ENCODE data around the gene OR5M10.
A peak's percentile ranks its signal among the peaks of the same experiment; 100 is the strongest.
"Not testable (repeated sequence)": the region's sequence is repeated elsewhere in the genome, so short reads cannot be mapped to it uniquely, and the experiment has no call there.

Gene OR5M10

GRCh38 chr11:56577621-56578020, at the start of gene OR5M10:
OR5M10 (minus strand) TSS chr11:56577721; CDS start chr11:56577721, 0 bp downstream.
- no peaks in the 10 kb centered on the region for H3K9me3 ChIP-seq (ENCODE audit: low read depth, low read length)
- DNase-seq (ENCODE audit: low read depth, low spot score), result no peak
- no peak within 1 kb of the TSS for H3K27ac ChIP-seq
- TF ChIP-seq POLR2AphosphoS5 (IDR thresholded peaks at IDR 0.05; ENCODE audit: borderline replicate concordance, low read depth, low read length) (no peak), EZH2 (IDR thresholded peaks at IDR 0.05) (no peak), FOXP2 (optimal IDR thresholded peaks at IDR 0.05; ENCODE audit: control extremely low read depth, extremely low read length, insufficient read depth) (no peak)
- no peaks in the 10 kb centered on the region for H3K36me3 ChIP-seq (ENCODE audit: insufficient read depth, low read length)
- no peak within 1 kb of the TSS for H3K4me3 ChIP-seq
- H3K9ac ChIP-seq (ENCODE audit: insufficient read length), result no peak within 1 kb of the TSS

DNA sequence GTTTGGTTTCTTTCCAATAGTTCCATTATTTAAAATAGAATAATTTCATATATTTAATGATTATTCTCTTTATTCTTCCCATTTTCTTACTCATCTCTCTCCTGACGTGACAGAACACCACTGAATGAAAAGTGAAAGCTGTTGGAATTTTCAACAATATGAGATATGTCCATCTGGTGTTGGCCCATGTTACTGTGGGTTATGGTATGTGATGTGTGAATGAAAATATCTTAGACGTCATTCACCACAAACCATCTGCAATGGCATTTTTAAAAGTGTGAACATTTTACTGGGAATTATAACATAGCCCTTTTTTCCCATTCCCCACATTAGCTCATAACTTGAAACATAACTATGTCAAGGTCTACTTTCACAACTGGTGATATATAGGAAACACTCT, 48.4 kb upstream of the OR5M10 start:
- H3K9me3 ChIP-seq (ENCODE audit: low read depth, low read length), result no peaks in the 10 kb centered on the region
- H3K9ac ChIP-seq (ENCODE audit: insufficient read length), result no peak overlapping the region
- H3K36me3 ChIP-seq (ENCODE audit: insufficient read depth, low read length), result no peaks in the 10 kb centered on the region
- TF ChIP-seq FOXP2 (optimal IDR thresholded peaks at IDR 0.05; ENCODE audit: control extremely low read depth, extremely low read length, insufficient read depth) (no peak), EZH2 (IDR thresholded peaks at IDR 0.05) (no peak), POLR2AphosphoS5 (IDR thresholded peaks at IDR 0.05; ENCODE audit: borderline replicate concordance, low read depth, low read length) (no peak)
- DNase-seq (ENCODE audit: low read depth, low spot score), result no peak
- H3K27ac ChIP-seq, result no peak overlapping the region
- H3K4me3 ChIP-seq, result no peak overlapping the region

DNA sequence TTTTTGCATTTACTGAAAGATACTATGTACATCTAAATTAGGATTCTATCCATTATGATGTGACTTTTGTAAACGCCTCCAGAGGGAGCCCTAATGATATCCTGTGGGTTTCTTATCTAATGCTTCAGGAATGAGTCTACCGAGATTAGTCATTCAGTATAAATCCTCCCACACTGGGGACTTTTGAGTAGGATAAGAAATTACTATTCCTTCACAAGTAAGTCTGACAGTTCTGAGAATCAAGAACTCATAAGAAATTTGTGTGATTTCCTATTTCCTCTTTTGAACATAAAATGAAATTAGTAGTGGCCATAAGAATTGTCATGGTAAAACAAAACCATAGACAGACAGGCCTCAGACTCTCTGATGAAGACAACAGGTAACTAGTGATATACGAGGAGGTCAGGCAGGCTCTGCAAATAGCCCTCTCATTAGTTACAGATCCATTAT, 47.2 kb upstream of the OR5M10 start:
- no peak for TF ChIP-seq FOXP2 (optimal IDR thresholded peaks at IDR 0.05; ENCODE audit: control extremely low read depth, extremely low read length, insufficient read depth)
- Histone ChIP-seq H3K4me3 (no peak overlapping the region), H3K27ac (no peak overlapping the region), H3K9me3 (ENCODE audit: low read depth, low read length) (no peaks in the 10 kb centered on the region), H3K9ac (ENCODE audit: insufficient read length) (no peak overlapping the region), H3K36me3 (ENCODE audit: insufficient read depth, low read length) (no peaks in the 10 kb centered on the region)
- peak; percentile 3 for DNase-seq (ENCODE audit: low read depth, low spot score)

- H3K4me3 ChIP-seq, result no peak overlapping the region
- H3K27ac ChIP-seq, result no peak overlapping the region
- H3K36me3 ChIP-seq (ENCODE audit: insufficient read depth, low read length), result no peaks in the 10 kb centered on the region
- no peak overlapping the region for H3K9ac ChIP-seq (ENCODE audit: insufficient read length)
- TF ChIP-seq EZH2 (IDR thresholded peaks at IDR 0.05) (no peak), FOXP2 (optimal IDR thresholded peaks at IDR 0.05; ENCODE audit: control extremely low read depth, extremely low read length, insufficient read depth) (no peak)
- no peak for DNase-seq (ENCODE audit: low read depth, low spot score)
- H3K9me3 ChIP-seq (ENCODE audit: low read depth, low read length), result no peaks in the 10 kb centered on the region
These were observed 33.7 kb upstream of the OR5M10 start for GRCh38 chr11:56611174-56611573.

- not testable (repeated sequence) for H3K9ac ChIP-seq (ENCODE audit: insufficient read length); DNase-seq (ENCODE audit: low read depth, low spot score)
These were observed 14.7 kb upstream of the OR5M10 start for GRCh38 chr11:56592088-56592717.

GRCh38 chr11:56558574-56558973, 18.9 kb downstream of the OR5M10 start:
- H3K36me3 ChIP-seq (ENCODE audit: insufficient read depth, low read length), result no peaks in the 10 kb centered on the region
- no peaks in the 10 kb centered on the region for H3K9me3 ChIP-seq (ENCODE audit: low read depth, low read length)
- no peak for TF ChIP-seq POLR2AphosphoS5 (IDR thresholded peaks at IDR 0.05; ENCODE audit: borderline replicate concordance, low read depth, low read length)
- no peak for TF ChIP-seq FOXP2 (optimal IDR thresholded peaks at IDR 0.05; ENCODE audit: control extremely low read depth, extremely low read length, insufficient read depth)
- no peak for TF ChIP-seq EZH2 (IDR thresholded peaks at IDR 0.05)
- no peak overlapping the region for H3K27ac ChIP-seq
- no peak for DNase-seq (ENCODE audit: low read depth, low spot score)
- H3K9ac ChIP-seq (ENCODE audit: insufficient read length), result no peak overlapping the region
- no peak overlapping the region for H3K4me3 ChIP-seq

More at GRCh38 chr11:56592088-56592717, 14.7 kb upstream of the OR5M10 start:
- not testable (repeated sequence) for H3K27ac ChIP-seq; H3K4me3 ChIP-seq; H3K9me3 ChIP-seq (ENCODE audit: low read depth, low read length); H3K36me3 ChIP-seq (ENCODE audit: insufficient read depth, low read length)

DNA sequence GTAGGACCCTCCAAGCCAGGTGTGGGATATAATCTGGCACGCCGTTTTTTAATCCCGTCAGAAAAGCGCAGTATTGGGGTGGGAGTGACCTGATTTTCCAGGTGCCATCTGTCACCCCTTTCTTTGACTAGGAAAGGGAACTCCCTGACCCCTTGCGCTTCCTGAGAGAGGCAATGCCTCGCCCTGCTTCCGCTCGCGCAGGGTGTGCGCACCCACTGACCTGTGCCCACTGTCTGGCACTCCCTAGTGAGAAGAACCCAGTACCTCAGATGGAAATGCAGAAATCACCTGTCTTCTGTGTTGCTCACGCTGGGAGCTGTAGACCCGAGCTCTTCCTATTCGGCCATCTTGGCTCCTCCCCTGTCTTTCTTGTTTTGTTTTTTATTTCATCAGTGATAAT, 22.8 kb downstream of the OR5M10 start:
- not testable (repeated sequence) for H3K9me3 ChIP-seq (ENCODE audit: low read depth, low read length); H3K27ac ChIP-seq; H3K4me3 ChIP-seq; DNase-seq (ENCODE audit: low read depth, low spot score); H3K36me3 ChIP-seq (ENCODE audit: insufficient read depth, low read length); H3K9ac ChIP-seq (ENCODE audit: insufficient read length)

GRCh38 chr11:56545531-56545930, 32.0 kb downstream of the OR5M10 start:
- no peak overlapping the region for H3K4me3 ChIP-seq
- no peak for DNase-seq (ENCODE audit: low read depth, low spot score)
- H3K36me3 ChIP-seq (ENCODE audit: insufficient read depth, low read length), result no peaks in the 10 kb centered on the region
- H3K9me3 ChIP-seq (ENCODE audit: low read depth, low read length), result no peaks in the 10 kb centered on the region
- no peak overlapping the region for H3K27ac ChIP-seq
- TF ChIP-seq FOXP2 (optimal IDR thresholded peaks at IDR 0.05; ENCODE audit: control extremely low read depth, extremely low read length, insufficient read depth) (no peak), EZH2 (IDR thresholded peaks at IDR 0.05) (no peak), POLR2AphosphoS5 (IDR thresholded peaks at IDR 0.05; ENCODE audit: borderline replicate concordance, low read depth, low read length) (no peak)
- H3K9ac ChIP-seq (ENCODE audit: insufficient read length), result no peak overlapping the region

DNA sequence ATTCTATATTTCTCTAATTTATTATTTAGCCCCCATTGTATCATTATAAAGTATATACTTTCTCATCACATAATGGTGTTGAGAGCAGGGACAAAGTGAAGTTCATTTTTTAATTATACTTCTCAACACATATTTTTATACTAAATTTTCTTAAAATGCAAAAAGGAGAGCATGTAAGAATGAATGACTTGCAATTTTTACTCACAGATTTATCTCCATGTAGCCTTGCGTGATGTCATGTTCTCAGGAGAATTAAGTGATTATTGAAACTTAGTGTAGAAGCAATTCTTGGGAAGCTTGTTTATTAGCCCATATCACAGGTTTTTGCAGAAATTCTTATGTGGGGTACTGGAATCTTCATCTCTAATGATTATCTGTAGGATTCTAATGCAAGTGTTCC, 33.8 kb downstream of the OR5M10 start:
- Histone ChIP-seq H3K4me3 (no peak overlapping the region), H3K36me3 (ENCODE audit: insufficient read depth, low read length) (no peaks in the 10 kb centered on the region), H3K9ac (ENCODE audit: insufficient read length) (no peak overlapping the region), H3K27ac (no peak overlapping the region), H3K9me3 (ENCODE audit: low read depth, low read length) (no peaks in the 10 kb centered on the region)
- no peak for DNase-seq (ENCODE audit: low read depth, low spot score)
- TF ChIP-seq FOXP2 (optimal IDR thresholded peaks at IDR 0.05; ENCODE audit: control extremely low read depth, extremely low read length, insufficient read depth) (no peak), POLR2AphosphoS5 (IDR thresholded peaks at IDR 0.05; ENCODE audit: borderline replicate concordance, low read depth, low read length) (no peak), EZH2 (IDR thresholded peaks at IDR 0.05) (no peak)
